Transverse colon (tissue), 4 donors: ENCODE results near the gene LILRB3.

ENCODE experiments used
- CTCF ChIP-seq, 5 experiments: fragments of 200-600 bp in 3 of 5; fragments of 450-650 bp in 2 of 5; sonication (generic) in 3 of 5; IDR thresholded peaks; 1 replicate in 2 of 5; 2 replicates in 3 of 5; pipeline ENCODE4 v1.5.1; 2016 to 2017; ENCODE audit warnings: antibody characterized with exemption in 5 of 5, inconsistent platforms in 3 of 5, mild to moderate bottlenecking in 2 of 5, moderate library complexity in 1 of 5
- EP300 ChIP-seq: sonication (generic); formaldehyde crosslinking; IDR thresholded peaks from one replicate; pipeline ENCODE4 v1.6.1; 2017; ENCODE audit warnings: antibody characterized with exemption, low read depth
- POLR2A ChIP-seq: fragments of 450-650 bp; IDR thresholded peaks from one replicate; pipeline ENCODE4 v1.6.1; 2016; ENCODE audit warnings: antibody characterized with exemption, mild to moderate bottlenecking, moderate library complexity
- POLR2AphosphoS5 ChIP-seq, 3 donors: sonication (generic); formaldehyde crosslinking; IDR thresholded peaks; one replicate each; pipeline ENCODE4 v1.6.1; 2016; ENCODE audit warnings: antibody characterized with exemption in 3 of 3

DNA sequence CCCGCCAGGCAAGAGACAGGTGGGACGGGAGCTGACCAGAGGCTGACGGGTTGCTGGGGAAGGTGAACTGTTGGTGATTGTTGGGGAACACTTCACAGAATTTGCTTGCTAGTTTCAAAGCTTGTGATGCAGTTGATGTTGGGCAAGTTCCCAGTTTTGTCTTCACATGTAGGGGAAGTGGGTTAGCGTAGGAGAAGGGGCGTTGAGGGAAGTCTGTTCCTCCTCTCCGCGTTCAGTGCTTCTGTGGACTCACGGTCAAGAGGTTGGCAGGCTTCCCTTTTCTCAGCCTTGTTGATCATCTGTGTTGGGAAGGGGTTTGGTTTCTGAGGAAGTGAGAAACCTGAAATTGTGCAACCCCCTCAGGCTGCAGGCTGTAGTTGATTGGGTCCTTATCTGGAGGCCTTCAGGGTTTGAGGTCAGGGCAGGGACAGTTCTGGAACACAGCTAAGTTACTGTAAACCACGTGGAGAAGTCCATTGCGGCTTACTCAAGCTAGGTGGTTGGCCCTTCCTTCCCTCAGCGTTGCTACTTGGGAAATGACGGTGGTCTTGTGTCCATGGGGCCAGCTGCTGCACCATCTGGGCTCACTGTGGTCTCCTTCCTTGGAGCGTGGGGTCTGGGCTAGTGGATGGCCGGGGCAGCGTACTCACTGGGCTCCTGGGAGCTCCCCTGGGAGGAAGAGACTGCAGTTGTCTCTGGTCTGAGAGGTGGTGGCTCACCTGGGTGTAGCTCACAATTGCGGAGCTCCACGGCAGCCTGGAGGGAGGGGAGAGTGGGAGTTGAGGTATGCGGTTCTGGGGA, 14.6 kb downstream of the LILRB3 start:
- TF ChIP-seq POLR2AphosphoS5 (IDR thresholded peaks at IDR 0.05) = peak; percentile 9 to 67 (median 60)
- TF ChIP-seq CTCF (IDR thresholded peaks at IDR 0.05) = no peak
- TF ChIP-seq POLR2A = peak; percentile 44
- TF ChIP-seq EP300 = peak; percentile 81
